IMR-90 (cell line): ENCODE measurements around the gene SPNS2. TPM values are rescaled to one million over a fixed set of nuclear protein-coding genes. Genes with fewer than 3 reads are reported as not detected.

Source experiments
- ATAC-seq: fragments of 200-7000 bp; cut with Tn5 transposase; 2 replicates; pipeline ENCODE4 v1.9.1; 2020; ENCODE audit warnings: low read depth, mild to moderate bottlenecking, moderate library complexity
- BruUV-seq: library from RNA; stranded (reverse); fragments of 400-500 nt; replicated peaks from 2 replicates; lab custom pipeline; 2021; lab: Mats Ljungman, UMichigan
- CTCF ChIA-PET: fragments of 300-600 bp; formaldehyde crosslinking; extraction: SDS; loops from one replicate; lab custom pipeline; 2021; ENCODE audit warnings: antibody characterized with exemption; lab: Yijun Ruan, JAX
- POLR2A ChIA-PET: fragments of 300-600 bp; sonication (Branson Sonifier 250); formaldehyde crosslinking; loops from one replicate; lab custom pipeline; 2022; ENCODE audit warnings: antibody characterized with exemption; ENCODE audit not compliant: unreplicated experiment; lab: Charles Lee
- DNase-seq: peaks from one replicate; pipeline ENCODE4 v3.0.0; 2013
- H2AFZ ChIP-seq: replicated peaks from 2 replicates; pipeline ENCODE3; 2013; ENCODE audit warnings: low read length, mild to moderate bottlenecking; ENCODE audit not compliant: poor library complexity
- H2AK5ac ChIP-seq: 2 replicates; pipeline ENCODE4 v1.6.1; 2013; ENCODE audit warnings: low read depth, low read length, inconsistent platforms
- H2AK9ac ChIP-seq: replicated peaks from 2 replicates; pipeline ENCODE3; 2013; ENCODE audit warnings: mild to moderate bottlenecking, low read depth, low read length, moderate library complexity; ENCODE audit not compliant: poor library complexity
- H2BK120ac ChIP-seq: 2 replicates; pipeline ENCODE4 v1.6.1; 2013; ENCODE audit warnings: low read depth, low read length, inconsistent platforms
- H2BK15ac ChIP-seq: 3 replicates; pipeline ENCODE4 v1.6.1; 2013; ENCODE audit warnings: low read depth, low read length, inconsistent platforms
- H2BK20ac ChIP-seq: 2 replicates; pipeline ENCODE4 v1.6.1; 2013; ENCODE audit warnings: low read depth, mild to moderate bottlenecking, inconsistent platforms, low read length, moderate library complexity
- H2BK5ac ChIP-seq: 2 replicates; pipeline ENCODE4 v1.6.1; 2013; ENCODE audit warnings: mild to moderate bottlenecking, low read depth, low read length, inconsistent platforms; ENCODE audit not compliant: poor library complexity, severe bottlenecking
- H3K14ac ChIP-seq: replicated peaks from 2 replicates; pipeline ENCODE4 v1.6.1; 2013; ENCODE audit warnings: low read depth, low read length, inconsistent platforms
- H3K18ac ChIP-seq: 2 replicates; pipeline ENCODE4 v1.6.1; 2013; ENCODE audit warnings: low read depth, low read length, control low read depth
- H3K23ac ChIP-seq: 2 replicates; pipeline ENCODE4 v1.6.1; 2013; ENCODE audit warnings: low read depth, low read length, inconsistent platforms
- H3K27ac ChIP-seq: 2 replicates; pipeline ENCODE4 v1.5.1; 2013; ENCODE audit warnings: mild to moderate bottlenecking, control low read depth, low read length; ENCODE audit not compliant: insufficient read depth
- H3K27me3 ChIP-seq: 2 replicates; pipeline ENCODE4 v1.6.1; 2013; ENCODE audit warnings: low read length; ENCODE audit not compliant: control insufficient read depth, insufficient read depth
- H3K36me3 ChIP-seq: 2 replicates; pipeline ENCODE4 v1.6.1; 2013; ENCODE audit warnings: low read length, mixed read lengths; ENCODE audit not compliant: control insufficient read depth, insufficient read depth
- H3K4ac ChIP-seq: 2 replicates; pipeline ENCODE4 v1.6.1; 2013; ENCODE audit warnings: low read depth, low read length, inconsistent platforms
- H3K4me1 ChIP-seq: 2 replicates; pipeline ENCODE4 v1.6.1; 2013; ENCODE audit warnings: low read length, mixed read lengths; ENCODE audit not compliant: control insufficient read depth, insufficient read depth
- H3K4me2 ChIP-seq: 2 replicates; pipeline ENCODE4 v1.6.1; 2013; ENCODE audit warnings: low read depth, mild to moderate bottlenecking, control low read depth, low read length, moderate library complexity
- H3K4me3 ChIP-seq: 2 replicates; pipeline ENCODE4 v1.5.1; 2013; ENCODE audit warnings: low read depth, mild to moderate bottlenecking, control low read depth, low read length, moderate library complexity; ENCODE audit not compliant: insufficient read depth
- H3K56ac ChIP-seq: 2 replicates; pipeline ENCODE4 v1.6.1; 2013; ENCODE audit warnings: low read length, inconsistent platforms; ENCODE audit not compliant: insufficient read depth; ENCODE audit errors: extremely low read depth
- H3K79me1 ChIP-seq, 2 experiments: 2 replicates each; pipeline ENCODE4 v1.6.1; 2013; ENCODE audit warnings: low read length in 2 of 2, inconsistent platforms in 1 of 2, low read depth in 1 of 2
- H3K9ac ChIP-seq: 2 replicates; pipeline ENCODE4 v1.6.1; 2013; ENCODE audit warnings: low read depth, low read length, control low read depth
- H3K9me1 ChIP-seq: 2 replicates; pipeline ENCODE4 v1.6.1; 2013; ENCODE audit warnings: low read length, inconsistent platforms; ENCODE audit not compliant: insufficient read depth
- H3K9me3 ChIP-seq: 2 replicates; pipeline ENCODE4 v1.6.1; 2013; ENCODE audit warnings: low read length; ENCODE audit not compliant: control insufficient read depth, insufficient read depth
- H4K20me1 ChIP-seq: 2 replicates; pipeline ENCODE4 v1.6.1; 2013; ENCODE audit warnings: low read length, inconsistent platforms; ENCODE audit not compliant: insufficient read depth
- H4K5ac ChIP-seq: 2 replicates; pipeline ENCODE4 v1.6.1; 2013; ENCODE audit warnings: mild to moderate bottlenecking, low read depth, low read length, control low read depth
- H4K8ac ChIP-seq, 2 experiments: 2 replicates each; pipeline ENCODE4 v1.6.1; 2013; ENCODE audit warnings: low read depth in 2 of 2, low read length in 2 of 2, control low read depth in 1 of 2, inconsistent platforms in 1 of 2
- H4K91ac ChIP-seq: 2 replicates; pipeline ENCODE4 v1.6.1; 2013; ENCODE audit warnings: low read depth, low read length, inconsistent platforms; ENCODE audit not compliant: insufficient read depth
- BHLHE40 ChIP-seq: fragments of 150-350 bp; IDR thresholded peaks from 2 replicates; pipeline ENCODE4 v1.6.1; 2016; ENCODE audit warnings: mild to moderate bottlenecking, low read depth, low read length
- CEBPB ChIP-seq: IDR thresholded peaks from 2 replicates; pipeline ENCODE4 v1.6.1; 2012; ENCODE audit warnings: low read depth, low read length, improper control_type of control experiment
- CHD1 ChIP-seq: IDR thresholded peaks from 2 replicates; pipeline ENCODE4 v1.6.1; 2012; ENCODE audit warnings: low read depth, low read length, improper control_type of control experiment
- CTCF ChIP-seq: conservative IDR thresholded peaks from 2 replicates; pipeline ENCODE4 v1.5.1; 2012; ENCODE audit warnings: mild to moderate bottlenecking, low read depth, low read length, improper control_type of control experiment
- ELK1 ChIP-seq: fragments of 150-350 bp; IDR thresholded peaks from 2 replicates; pipeline ENCODE4 v1.6.1; 2016; ENCODE audit warnings: low read depth, mild to moderate bottlenecking, low read length, moderate library complexity, borderline replicate concordance
- FOS ChIP-seq: fragments of 150-350 bp; IDR thresholded peaks from 2 replicates; pipeline ENCODE4 v1.6.1; 2016; ENCODE audit warnings: low read depth, low read length
- MAFK ChIP-seq: IDR thresholded peaks from 2 replicates; pipeline ENCODE4 v1.6.1; 2012; ENCODE audit warnings: low read depth, low read length, improper control_type of control experiment
- MAZ ChIP-seq: IDR thresholded peaks from 2 replicates; pipeline ENCODE4 v1.6.1; 2012; ENCODE audit warnings: low read depth, mild to moderate bottlenecking, low read length, improper control_type of control experiment, moderate library complexity, borderline replicate concordance
- MXI1 ChIP-seq: IDR thresholded peaks from 2 replicates; pipeline ENCODE4 v1.6.1; 2012; ENCODE audit warnings: low read depth, mild to moderate bottlenecking, low read length, moderate library complexity, borderline replicate concordance
- NFE2L2 ChIP-seq: fragments of 150-350 bp; IDR thresholded peaks from 2 replicates; pipeline ENCODE4 v1.6.1; 2016; ENCODE audit warnings: low read depth, mild to moderate bottlenecking, low read length
- POLR2A ChIP-seq: IDR thresholded peaks from 2 replicates; pipeline ENCODE4 v1.6.1; 2012; ENCODE audit warnings: mild to moderate bottlenecking, low read depth, low read length
- RAD21 ChIP-seq: IDR thresholded peaks from 2 replicates; pipeline ENCODE4 v1.6.1; 2012; ENCODE audit warnings: low read length, improper control_type of control experiment
- RCOR1 ChIP-seq: IDR thresholded peaks from 2 replicates; pipeline ENCODE4 v1.6.1; 2012; ENCODE audit warnings: mild to moderate bottlenecking, low read length, improper control_type of control experiment; ENCODE audit not compliant: insufficient replicate concordance
- RFX5 ChIP-seq: IDR thresholded peaks from 2 replicates; pipeline ENCODE4 v1.8.0; 2012; ENCODE audit warnings: low read depth, mild to moderate bottlenecking, low read length, moderate library complexity
- SMC3 ChIP-seq: fragments of 150-350 bp; IDR thresholded peaks from 2 replicates; pipeline ENCODE4 v1.6.1; 2016; ENCODE audit warnings: low read depth, mild to moderate bottlenecking, antibody characterized with exemption, low read length, moderate library complexity
- USF2 ChIP-seq: fragments of 150-350 bp; IDR thresholded peaks from 2 replicates; pipeline ENCODE4 v1.6.1; 2017; ENCODE audit warnings: mild to moderate bottlenecking, antibody characterized with exemption, low read length, low read depth
- WGBS, 2 experiments: methylation state at CpG; one replicate each; pipeline versions ENCODE4 v1.1.5 to v1.1.7; 2013; ENCODE audit warnings: missing lambda C conversion rate in 2 of 2; ENCODE audit not compliant: insufficient read length in 1 of 2; ENCODE audit errors: extremely low coverage in 2 of 2; 5-methylcytosine and 5-hydroxymethylcytosine counted together
- dilution Hi-C: fragments of 300-500 bp; cut with HindIII; formaldehyde crosslinking; loops from one replicate; pipeline ENCODE4 v1.14.3; 2018; ENCODE audit warnings: low sequenced_read_pairs; ENCODE audit not compliant: unreplicated experiment
- in situ Hi-C: fragments of 300-500 bp; cut with MboI; formaldehyde crosslinking; loops from 3 replicates; pipeline ENCODE4 v1.14.3; 2019; ENCODE audit warnings: low sequenced_read_pairs, inconsistent platforms, mixed read lengths
- intact Hi-C: fragments of 100-400 bp; cut with micrococcal nuclease; formaldehyde crosslinking; loops from 2 replicates; pipeline ENCODE4 v1.10.0; 2022
- polyA plus RNA-seq, 3 experiments: library from polyadenylated mRNA; depleted of rRNA; stranded (reverse); fragments of >200 nt; gene quantifications; 2 replicates each; pipeline ENCODE4 v1.2.3, GENCODE V29; 2012; ENCODE audit warnings: low replicate concordance in 1 of 3
- total RNA-seq: library from RNA; depleted of rRNA; stranded (reverse); fragments of >200 nt; gene quantifications from 2 replicates; pipeline ENCODE4 v1.2.3, GENCODE V29; 2012

Gene SPNS2
- total and polyA plus RNA-seq, 2 of the 4 experiments (the other 2 are of a cell fraction): under 0.01 TPM; not detected in 1

GRCh38 chr17:4548061-4548461, 49.4 kb downstream of the SPNS2 start:
- dilution Hi-C loops: no loop called here
- ATAC-seq: no peak
- CTCF ChIA-PET: interaction anchor here (0.6 kb wide), 1 partner anchor 125 kb away, joined by 4 read pairs; no protein-coding TSS in a partner anchor

More at GRCh38 chr17:4548061-4548461, 49.4 kb downstream of the SPNS2 start:
- Histone ChIP-seq H3K23ac (no peak overlapping the region), H3K36me3 (peaks cover 77% of the 10 kb centered on the region), H2BK5ac (no peak overlapping the region), H3K4ac (no peak overlapping the region), H2BK15ac (no peak overlapping the region), H3K56ac (no peak overlapping the region), H2AK9ac (no peak overlapping the region), H3K27me3 (no peaks in the 10 kb centered on the region), H3K4me3 (no peak overlapping the region), H2BK20ac (no peak overlapping the region), H3K9me3 (no peaks in the 10 kb centered on the region), H3K18ac (no peak overlapping the region), H3K4me1 (peaks cover 2% of the 10 kb centered on the region; the same call in 1 of the 2 replicates), H3K14ac (no peak overlapping the region), H2BK120ac (no peak overlapping the region), H3K27ac (no peak overlapping the region), H2AK5ac (no peak overlapping the region), H4K8ac (no peak overlapping the region), H3K9me1 (peaks cover 3% of the 10 kb centered on the region; the same call in 1 of the 2 replicates), H4K5ac (no peak overlapping the region), H4K20me1 (peaks cover 3% of the 10 kb centered on the region; the same call in 1 of the 2 replicates), H3K79me1 (peaks cover 0 to 16% of the 10 kb centered on the region in 2 experiments; a peak in 2 of 4 replicates), H3K9ac (no peak overlapping the region), H2AFZ (no peak overlapping the region), H4K91ac (no peak overlapping the region), H3K4me2 (no peak overlapping the region)
- intact Hi-C loops (no loop called here), in situ Hi-C loops (no loop called here)
- POLR2A ChIA-PET: no interaction called here
- no TSS peak for BruUV-seq
- TF ChIP-seq RCOR1: no peak
- TF ChIP-seq USF2: no peak
- TF ChIP-seq ELK1: no peak
- TF ChIP-seq MXI1: no peak
- TF ChIP-seq POLR2A: no peak
- no peak for TF ChIP-seq CEBPB
- no peak for TF ChIP-seq CTCF
- TF ChIP-seq RFX5: no peak
- no peak for TF ChIP-seq RAD21
- no peak for TF ChIP-seq MAFK
- no peak for TF ChIP-seq NFE2L2
- no peak for TF ChIP-seq SMC3
- TF ChIP-seq FOS: no peak
- TF ChIP-seq MAZ: no peak
- TF ChIP-seq CHD1: no peak
- TF ChIP-seq BHLHE40: no peak
- no peak for DNase-seq
- WGBS, 2 experiments: 90% methylated on average over 10 of the region's 18 CpGs; no CpG with 5 or more reads in 1 of the 2 experiments
